ENCODE data around the gene ENAH.
A peak's percentile ranks its signal among the peaks of the same experiment; 100 is the strongest.

ENAH gene

DNA sequence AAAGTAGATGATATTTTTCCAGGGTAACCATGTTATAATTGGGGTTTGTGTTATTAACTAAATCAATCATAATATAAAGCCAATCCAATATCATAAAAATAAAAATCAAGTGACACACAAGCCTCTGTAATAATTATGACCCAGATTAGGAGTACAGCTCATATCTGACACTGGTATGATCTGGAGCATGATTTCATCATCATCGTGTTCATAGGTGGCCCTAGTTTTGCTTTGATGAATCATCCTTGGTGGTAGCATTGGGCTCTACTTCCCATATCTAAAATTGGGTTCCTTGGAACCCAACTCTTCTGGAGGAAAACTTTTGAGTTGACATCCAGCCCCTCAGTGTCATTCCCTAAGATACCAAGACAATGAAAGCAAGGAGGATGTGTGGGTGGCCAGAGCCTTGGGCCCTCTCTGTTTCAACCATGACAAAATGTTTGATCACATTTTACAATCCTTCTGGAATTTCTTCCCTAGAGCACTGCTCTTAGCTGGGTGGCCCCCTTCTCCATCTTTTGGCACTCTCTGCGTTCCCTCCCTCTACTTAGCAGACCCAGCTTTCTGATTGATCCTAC is 37.0 kb upstream of the ENAH start:
- FAIRE-seq (no peak), DNase-seq (ENCODE audit: insufficient read length, low spot score) (peak; percentile 23)
- TF ChIP-seq POLR2A (IDR thresholded peaks at IDR 0.05; ENCODE audit: low read depth, low read length) = no peak

DNA sequence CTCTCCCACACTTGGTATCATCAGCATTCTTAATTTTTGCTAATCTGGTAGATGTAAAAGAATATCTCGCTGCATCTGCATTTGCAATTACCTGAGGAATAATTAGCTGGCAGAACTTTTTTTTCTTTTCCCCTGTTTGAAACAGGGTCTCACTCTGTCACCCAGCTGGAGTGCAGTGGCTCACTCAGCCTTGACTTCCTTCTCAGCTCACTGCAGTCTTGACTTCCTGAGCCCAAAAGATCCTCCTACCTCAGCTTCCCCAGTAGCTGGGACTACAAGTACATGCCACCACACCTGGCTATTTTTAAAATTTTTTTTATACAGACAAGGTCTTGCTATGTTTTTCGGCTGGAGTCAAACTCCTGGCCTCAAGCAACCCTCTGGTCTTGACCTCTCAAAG is 35.4 kb upstream of the ENAH start:
- TF ChIP-seq POLR2A (IDR thresholded peaks at IDR 0.05; ENCODE audit: low read depth, low read length) = no peak
- no peak for FAIRE-seq
- DNase-seq (ENCODE audit: insufficient read length, low spot score) = no peak

DNA sequence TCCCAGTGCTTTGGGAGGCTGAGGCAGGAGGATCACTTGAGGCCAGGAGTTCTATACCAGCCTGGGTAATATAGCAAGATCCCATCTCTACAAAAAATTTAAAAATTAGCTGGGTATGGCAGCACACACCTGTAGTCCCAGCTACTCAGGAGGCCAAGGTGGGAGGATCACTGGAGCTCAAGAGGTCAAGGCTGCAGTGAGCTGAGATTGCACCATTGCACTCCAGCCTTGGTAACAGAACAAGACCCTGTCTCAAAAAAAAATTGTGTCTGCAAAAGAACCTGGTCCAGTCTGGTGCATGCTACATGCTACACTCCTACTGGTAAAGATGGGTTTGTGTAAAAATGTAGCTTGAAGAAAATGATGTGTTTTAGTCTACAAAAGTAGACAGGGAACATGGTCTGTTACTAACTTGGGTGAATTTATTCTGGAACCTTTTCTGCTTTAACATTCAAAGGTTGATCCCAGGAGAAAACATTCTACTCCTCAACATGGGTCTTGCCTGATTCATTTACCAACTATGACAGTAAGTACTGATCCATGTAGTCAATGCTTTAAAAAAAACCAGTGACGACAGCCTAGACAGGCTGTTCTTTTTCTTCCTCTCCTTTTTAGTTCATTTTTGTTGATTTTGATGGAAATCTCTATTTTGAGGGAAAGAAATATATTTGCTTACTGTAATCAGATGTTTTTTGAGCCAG is 32.7 kb upstream of the ENAH start:
- DNase-seq (ENCODE audit: insufficient read length, low spot score) = no peak
- no peak for TF ChIP-seq POLR2A (IDR thresholded peaks at IDR 0.05; ENCODE audit: low read depth, low read length)
- FAIRE-seq = no peak

DNA sequence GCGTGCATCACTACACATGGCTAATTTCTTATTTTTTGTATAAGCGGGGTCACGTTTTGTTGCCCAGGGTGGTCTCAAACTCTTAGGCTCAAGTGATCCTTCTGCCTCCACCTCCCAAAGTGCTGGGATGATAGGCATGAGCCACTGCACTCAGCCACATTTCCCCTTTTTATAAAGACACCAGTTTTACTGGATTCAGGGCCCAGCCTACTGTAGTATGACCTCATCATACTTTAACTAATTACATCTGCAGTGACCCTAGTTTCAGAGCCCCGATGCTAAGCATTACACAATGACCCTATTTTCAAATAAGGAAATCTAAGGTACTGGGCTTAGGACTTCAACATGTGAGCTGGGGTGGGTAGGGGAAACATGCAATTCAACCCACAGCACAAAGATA is 31.8 kb upstream of the ENAH start:
- FAIRE-seq (no peak), DNase-seq (ENCODE audit: insufficient read length, low spot score) (no peak)
- no peak for TF ChIP-seq POLR2A (IDR thresholded peaks at IDR 0.05; ENCODE audit: low read depth, low read length)

DNA sequence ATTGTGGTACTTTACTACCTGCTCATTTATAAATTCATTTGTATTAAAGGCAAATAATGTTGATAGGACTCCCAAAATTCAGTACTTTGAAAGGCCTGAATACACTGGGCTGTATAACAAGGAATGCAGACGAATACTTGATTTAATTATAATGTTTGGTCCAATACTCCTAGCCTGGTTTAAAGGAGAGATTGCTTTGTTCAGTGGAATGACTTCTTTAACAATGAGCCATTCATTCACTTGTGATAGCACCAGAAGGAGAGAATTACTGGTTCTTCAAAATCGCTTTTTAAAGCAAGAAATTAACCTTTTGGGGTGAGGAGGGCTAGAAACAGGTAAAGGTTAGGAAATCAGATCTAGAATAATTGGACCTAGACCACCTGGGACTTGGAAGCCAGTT is 28.3 kb upstream of the ENAH start:
- TF ChIP-seq POLR2A (IDR thresholded peaks at IDR 0.05; ENCODE audit: low read depth, low read length) = no peak
- DNase-seq (ENCODE audit: insufficient read length, low spot score) (no peak), FAIRE-seq (no peak)

DNA sequence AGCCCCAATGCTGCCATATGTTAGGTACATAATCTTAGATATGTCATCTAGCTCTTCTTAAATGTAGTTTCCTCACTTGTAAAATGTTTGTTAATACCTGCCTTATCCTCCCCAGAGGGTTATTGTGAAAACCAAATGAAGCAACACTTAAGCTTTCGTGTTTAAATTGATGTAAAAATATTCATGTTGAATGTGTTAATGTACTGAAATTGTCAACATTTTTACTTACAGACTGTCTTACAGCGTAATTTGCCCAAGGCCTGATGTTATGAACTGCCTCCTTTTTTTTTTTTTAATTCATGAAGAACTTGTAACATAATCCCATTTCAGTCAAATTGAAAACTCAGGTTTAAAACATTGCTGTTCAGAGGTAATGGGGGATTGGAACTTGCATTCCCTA is 25.6 kb upstream of the ENAH start:
- TF ChIP-seq POLR2A (IDR thresholded peaks at IDR 0.05; ENCODE audit: low read depth, low read length) = no peak

DNA sequence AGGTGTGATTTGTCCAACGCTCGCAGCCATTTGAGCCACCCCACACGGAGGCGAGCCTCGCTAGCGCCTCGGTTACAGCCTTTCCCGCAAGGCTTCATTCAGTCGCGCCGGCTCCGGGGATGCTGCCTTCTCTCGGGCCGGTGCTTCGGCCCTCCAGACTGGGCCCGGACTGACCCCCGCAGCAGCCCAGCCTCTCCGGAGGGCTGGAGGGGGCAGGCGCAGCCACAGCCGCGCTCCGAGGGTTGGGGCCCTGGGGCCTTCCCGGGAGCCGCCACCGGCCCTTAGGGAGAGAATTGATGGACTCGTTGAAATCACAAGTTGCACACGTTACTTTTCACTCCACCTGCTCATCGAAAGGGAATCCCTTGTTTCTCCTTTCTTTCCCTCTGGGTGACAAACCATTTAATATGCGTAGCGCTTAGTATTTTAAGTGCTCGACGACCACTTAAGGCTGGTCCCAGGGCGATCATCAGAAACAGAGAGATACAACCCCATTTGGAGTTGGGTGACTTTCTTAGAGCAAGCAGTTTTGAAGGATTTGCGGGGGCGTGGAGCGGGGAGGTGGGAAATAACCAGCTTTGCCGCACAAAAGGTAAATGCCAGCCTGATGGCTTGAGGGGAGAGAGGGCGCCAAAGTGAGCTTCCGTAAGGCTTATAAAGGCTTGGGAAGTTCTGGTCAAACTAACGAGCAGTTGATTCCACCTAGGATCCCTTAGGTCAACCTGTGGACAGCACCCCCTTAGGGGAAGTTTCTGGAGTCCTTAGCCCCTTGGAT is 24.6 kb upstream of the ENAH start:
- DNase-seq (ENCODE audit: insufficient read length, low spot score) (no peak), FAIRE-seq (no peak)
- TF ChIP-seq POLR2A (IDR thresholded peaks at IDR 0.05; ENCODE audit: low read depth, low read length) = no peak

More for the DNA sequence above, 25.6 kb upstream of the ENAH start:
- DNase-seq (ENCODE audit: insufficient read length, low spot score) (no peak), FAIRE-seq (no peak)

DNA sequence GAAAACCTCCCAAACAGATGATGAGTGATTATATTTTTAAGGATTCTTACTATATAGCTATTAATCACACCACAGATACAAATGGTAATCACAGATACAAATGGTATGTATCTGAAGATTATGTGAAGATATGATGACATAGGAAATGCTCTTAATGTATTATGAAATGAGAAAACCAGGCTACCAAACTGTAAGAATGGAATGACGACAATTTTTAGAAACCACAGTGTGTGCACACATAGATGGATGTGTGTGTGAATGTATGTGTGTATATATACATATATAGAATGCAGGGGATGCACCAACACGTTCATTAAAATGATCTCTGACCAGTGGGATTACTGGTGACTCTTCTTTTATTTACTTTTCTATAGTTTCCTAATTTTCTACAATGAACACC is 21.5 kb upstream of the ENAH start:
- no peak for TF ChIP-seq POLR2A (IDR thresholded peaks at IDR 0.05; ENCODE audit: low read depth, low read length)
- no peak for FAIRE-seq
- DNase-seq (ENCODE audit: insufficient read length, low spot score) = no peak

DNA sequence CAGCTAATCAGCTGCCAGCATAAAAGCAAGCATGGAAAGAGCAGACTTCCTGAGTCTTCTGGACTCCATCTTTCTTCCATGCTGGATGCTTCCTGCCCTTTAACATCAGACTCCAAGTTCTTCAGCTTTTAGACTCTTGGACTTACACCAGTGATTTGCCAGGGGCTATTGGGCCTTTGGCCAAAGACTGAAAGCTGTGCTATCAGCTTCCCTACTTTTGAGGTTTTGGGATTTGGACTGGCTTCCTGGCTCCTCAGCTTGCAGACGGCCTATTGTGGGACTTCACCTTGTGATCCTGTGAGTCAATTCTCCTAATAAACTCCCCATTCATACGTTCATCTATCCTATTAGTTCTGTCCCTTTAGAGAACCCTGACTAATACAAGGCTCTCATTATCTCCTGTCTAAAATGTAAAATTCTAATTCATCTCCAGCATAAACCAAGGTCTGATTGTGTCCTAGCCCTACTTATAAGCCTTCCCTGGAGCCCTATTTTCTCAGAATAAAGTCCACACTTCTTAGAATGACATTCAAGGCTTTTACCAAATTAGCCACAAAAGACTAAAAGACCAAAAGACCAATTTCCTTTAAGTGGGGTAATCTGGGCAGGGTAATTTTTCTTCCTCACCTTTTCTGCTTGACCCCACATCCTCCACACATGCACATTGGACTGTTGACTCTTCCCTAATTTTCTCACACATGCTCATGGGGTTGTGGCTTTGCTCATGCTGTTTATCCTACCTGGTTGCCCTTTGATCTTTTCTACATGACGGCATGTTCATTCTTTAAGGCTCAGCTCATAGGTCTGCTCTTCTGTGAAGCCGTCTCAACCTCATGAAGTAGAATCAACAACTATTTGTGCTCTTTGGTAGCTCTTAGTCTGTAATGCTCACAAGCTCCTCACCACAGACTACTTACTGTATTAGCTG is 18.1 kb upstream of the ENAH start:
- FAIRE-seq (no peak), DNase-seq (ENCODE audit: insufficient read length, low spot score) (no peak)
- no peak for TF ChIP-seq POLR2A (IDR thresholded peaks at IDR 0.05; ENCODE audit: low read depth, low read length)

DNA sequence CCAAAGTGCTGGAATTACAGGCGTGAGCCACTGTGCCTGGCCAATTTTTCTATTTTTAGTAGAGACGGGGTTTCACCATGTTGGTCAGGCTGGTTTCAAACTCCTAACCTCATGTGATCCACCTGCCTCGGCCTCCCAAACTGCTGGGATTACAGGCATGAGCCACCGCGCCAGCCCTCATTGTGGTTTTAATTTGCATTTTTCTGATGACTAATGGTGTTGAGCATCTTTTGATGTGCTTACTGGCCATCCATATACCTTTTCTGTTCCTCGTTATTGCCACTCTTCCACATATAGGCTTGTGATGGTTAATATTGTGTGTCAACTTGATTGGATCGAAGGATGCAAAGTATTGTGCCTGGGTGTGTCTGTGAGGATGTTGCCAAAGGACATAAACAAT is 17.4 kb upstream of the ENAH start:
- DNase-seq (ENCODE audit: insufficient read length, low spot score) (no peak), FAIRE-seq (no peak)
- no peak for TF ChIP-seq POLR2A (IDR thresholded peaks at IDR 0.05; ENCODE audit: low read depth, low read length)

DNA sequence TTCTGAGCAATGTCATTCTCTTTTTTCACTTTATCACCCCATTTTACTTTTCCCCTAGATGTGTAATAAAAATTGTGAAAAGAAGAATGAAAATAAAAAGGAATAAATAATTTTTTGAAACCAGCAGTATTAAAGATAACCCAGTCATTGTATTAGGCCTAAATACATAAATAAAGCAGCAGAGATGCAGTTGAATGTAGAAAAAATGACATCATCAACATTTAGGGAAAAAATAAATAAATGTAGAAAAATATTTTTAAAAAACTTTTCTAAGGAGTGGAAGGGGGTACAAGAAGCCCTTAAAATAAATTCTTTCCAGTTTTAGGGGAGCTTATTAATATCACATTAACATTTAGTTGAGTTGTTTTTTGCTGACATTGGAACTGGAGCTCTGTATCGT is 15.3 kb upstream of the ENAH start:
- TF ChIP-seq POLR2A (IDR thresholded peaks at IDR 0.05; ENCODE audit: low read depth, low read length) = no peak
- FAIRE-seq = no peak
- no peak for DNase-seq (ENCODE audit: insufficient read length, low spot score)

DNA sequence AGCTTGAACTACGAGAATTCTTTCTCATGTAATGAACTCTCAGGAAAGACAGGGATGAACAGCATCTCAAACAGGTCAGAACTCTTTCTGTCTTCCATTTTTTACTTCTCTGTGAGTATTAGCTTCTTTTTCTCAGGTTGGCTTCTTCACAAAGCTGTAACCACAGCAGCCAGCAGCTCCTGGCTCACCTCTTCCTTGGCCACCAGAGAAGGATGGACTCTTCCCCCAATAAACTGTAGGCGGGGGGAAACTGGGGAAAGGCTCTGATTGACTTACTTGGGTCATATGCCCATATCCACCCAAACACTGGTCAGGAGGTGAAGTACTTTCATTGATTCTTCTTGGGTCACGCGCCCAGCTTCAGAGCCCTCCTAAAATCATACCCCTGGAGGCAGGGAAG is 14.4 kb upstream of the ENAH start:
- no peak for FAIRE-seq
- no peak for DNase-seq (ENCODE audit: insufficient read length, low spot score)
- TF ChIP-seq POLR2A (IDR thresholded peaks at IDR 0.05; ENCODE audit: low read depth, low read length) = no peak

DNA sequence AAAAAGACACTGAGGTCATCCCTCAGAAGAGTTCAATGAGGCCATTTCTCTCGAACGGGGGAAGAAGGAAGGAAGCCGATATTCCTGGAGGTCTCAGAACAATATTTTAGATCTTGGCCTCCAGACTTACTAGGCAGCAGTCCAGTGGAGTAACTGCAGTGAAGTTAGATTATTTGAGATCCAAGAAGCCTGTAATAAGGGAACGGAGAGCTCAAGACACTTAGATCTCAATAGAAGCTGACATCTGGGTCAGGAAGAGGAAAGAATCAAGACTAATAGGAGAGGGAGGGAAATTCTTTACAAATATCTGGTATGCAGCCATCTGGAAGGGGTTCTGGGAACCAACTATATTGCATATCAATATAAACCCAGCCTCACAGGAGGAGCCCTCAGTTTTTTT is 13.6 kb upstream of the ENAH start:
- no peak for TF ChIP-seq POLR2A (IDR thresholded peaks at IDR 0.05; ENCODE audit: low read depth, low read length)
- DNase-seq (ENCODE audit: insufficient read length, low spot score) (no peak), FAIRE-seq (no peak)

DNA sequence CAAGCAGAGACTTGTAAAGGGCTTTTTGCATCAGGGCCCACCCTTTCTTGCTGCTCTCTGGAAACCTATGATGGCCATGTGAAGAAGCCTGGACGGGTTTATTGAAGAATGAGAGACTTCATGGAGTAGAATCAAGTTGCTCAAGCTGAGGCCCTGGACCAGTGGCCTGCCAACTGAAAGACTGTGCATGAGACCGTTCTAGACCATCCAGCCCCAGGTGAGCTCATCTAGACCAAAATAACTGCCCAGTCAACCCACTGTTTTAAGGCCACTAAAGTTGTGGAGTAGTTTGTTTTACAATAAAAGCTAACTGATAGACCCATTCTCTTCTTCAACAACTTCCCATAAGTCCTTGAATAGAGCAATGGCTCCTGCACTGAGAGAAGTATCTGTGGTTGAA is 11.8 kb upstream of the ENAH start:
- FAIRE-seq = no peak
- no peak for TF ChIP-seq POLR2A (IDR thresholded peaks at IDR 0.05; ENCODE audit: low read depth, low read length)
- no peak for DNase-seq (ENCODE audit: insufficient read length, low spot score)

Data from H54 (cell line).